HG02938 (cell line): ENCODE results near the gene RFWD3.

Experiments
- ATAC-seq: cut with Tn5 transposase; IDR thresholded peaks from one replicate; pipeline ENCODE4 v1.9.1; 2021; ENCODE audit warnings: mild to moderate bottlenecking, moderate library complexity; ENCODE audit not compliant: unreplicated experiment

RFWD3 gene

DNA sequence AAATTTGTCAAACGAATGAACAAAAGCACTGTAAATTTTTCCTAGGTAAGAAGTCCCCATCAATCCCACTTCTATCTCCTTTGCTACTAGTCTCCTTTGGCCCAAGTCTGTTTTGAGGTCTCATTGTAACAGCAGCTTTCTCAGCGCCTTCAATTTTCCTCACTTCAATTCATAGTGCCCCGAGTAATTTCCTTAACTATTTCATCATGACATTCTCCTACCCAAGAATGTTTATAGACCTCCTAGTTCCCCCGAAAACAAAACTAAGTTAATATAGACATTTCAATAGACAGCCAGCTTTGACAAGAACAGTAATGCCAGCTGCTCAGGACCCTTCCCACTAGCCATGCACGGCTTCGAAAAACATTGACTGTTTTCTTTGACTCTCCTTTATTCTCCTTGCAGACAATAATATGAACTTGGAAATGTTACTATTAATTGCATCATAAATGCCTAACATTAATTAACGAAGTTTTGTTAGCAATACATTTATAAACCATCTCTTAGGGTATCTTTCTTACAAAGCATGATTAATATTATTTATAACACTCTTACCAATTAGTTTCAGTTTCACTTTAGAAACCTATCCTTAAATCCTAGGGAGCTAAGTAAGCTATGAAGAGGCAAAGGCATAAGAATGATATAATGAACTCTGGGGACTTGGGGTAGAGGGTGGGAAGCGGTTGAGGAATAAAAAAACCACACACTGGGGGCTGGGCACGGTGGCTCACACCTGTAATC, 82.6 kb downstream of the RFWD3 start:
- ATAC-seq = no peak

DNA sequence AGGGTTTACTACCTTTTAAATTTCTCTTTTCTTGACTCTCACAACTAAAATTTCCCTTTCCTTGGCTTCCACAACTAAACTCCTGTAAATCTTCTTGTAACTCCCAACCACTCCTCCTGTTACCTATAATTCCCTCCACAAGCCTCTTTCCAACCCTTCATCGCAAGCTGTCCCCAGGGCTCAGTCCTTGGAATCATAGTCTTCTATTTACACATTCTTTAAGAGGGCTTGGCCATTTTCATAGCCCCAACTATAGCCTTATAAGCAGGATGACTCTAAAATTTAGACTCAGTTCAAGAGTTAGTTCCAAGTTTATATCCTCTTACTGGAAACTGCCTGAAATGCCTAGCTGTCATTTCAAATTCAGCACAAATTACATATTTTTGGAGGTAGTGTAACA, 83.7 kb downstream of the RFWD3 start:
- ATAC-seq = no peak

DNA sequence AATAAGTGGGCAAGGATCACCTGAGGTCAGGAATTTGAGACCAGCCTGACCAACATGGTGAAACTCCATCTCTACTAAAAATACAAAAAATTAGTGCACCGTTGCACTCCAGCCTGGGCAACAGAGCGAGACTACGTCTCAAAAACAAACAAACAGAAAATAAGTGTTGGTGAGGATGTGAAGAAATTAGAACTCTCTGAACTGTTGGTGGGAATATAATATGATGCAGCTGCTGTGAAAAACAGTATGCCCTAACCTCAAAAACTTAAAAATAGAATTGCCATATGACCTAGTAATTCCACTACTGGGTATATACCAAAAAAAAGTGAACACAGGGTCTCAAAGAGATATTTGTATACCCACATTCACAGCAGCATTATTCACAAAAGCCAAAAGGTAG, 85.8 kb downstream of the RFWD3 start:
- no peak for ATAC-seq

DNA sequence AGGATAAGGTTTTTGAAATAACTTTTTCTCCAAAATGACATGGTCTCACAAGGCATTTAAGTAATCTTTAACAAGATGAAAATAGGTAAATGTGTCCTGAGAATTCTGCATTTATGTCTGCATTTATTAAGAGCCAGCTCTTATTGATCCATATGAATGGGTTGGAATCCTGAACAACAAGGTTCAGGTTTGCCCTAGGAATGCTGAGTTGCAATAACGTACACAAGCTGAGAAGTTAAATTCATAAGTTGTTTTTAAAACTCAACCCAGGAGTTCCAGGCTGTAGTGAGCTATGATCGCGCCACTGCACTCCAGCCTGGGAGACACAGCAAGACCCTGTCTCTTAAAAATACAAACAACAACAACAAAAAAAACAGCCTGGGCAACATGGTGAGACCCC, 87.8 kb downstream of the RFWD3 start:
- no peak for ATAC-seq

- ATAC-seq = no peak
Measured at GRCh38 chr16:74578433-74578832, 88.2 kb downstream of the RFWD3 start.

DNA sequence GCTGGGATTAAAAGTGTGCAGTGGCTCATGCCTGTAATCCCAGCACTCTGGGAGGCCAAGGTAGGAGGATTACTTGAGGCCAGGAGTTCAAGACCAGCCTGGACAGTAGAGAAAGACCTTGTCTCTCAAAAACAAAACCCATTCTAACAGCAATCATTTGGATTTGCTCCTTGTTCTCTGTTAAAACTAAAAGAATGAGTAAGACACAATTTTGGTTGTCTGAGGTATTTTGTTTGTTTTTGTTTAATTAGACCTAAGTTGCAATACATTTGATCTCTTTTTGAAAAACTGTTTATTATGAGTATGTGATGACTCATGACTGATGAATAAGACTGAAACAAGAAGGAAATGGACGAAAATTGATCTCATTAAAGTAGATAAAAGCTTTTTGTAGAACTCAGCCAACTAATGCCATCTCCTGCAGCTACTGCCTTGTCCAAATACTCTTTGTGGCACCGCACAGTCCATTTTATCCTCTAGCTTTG, 88.8 kb downstream of the RFWD3 start:
- no peak for ATAC-seq

GRCh38 chr16:74575807-74576643, 90.7 kb downstream of the RFWD3 start:
- no peak for ATAC-seq

DNA sequence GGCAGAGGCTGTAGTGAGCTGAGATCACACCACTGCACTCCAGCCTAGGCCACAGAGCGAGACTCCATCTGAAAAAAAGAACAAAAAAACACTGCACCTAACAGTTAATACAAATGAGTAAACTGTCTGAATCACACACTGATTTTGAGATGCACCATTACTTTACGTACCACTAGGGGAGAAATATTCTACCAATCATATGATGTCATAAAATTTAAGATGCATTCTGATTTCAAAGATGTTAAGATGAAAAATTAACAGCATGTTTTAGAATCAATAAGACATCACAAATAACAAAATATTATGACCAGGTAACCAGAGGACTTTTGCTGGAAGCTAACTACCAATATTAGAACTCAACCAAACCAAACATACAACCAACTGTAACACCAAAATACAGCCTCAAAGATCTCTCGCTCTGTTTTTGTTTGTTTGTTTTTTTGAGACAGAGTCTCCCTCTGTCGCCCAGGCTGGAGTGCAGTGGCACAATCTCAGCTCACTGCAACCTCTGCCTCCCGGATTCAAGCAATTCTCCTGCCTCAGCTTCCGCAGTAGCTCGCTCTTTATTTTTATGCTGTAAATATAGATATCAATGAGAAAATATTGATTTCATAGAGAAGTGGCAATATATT, 91.4 kb downstream of the RFWD3 start:
- ATAC-seq = no peak

DNA sequence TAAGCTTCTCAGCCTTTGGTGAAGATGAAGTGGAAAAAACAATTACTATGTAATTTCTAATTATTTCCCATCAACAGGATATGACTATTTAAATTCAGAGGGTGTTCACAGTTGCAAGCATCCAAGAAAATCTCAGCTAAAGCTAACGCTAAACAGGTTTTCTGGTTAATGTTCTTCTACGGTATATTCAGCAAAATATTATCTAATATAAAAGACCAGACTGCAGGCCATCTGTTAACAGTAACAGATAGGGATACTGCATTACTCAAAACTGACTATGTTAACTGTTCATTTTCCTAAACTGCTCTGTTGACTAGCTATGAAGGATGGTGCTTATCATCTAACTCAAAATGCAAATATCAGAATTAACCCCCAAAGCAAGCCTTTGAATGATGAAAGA, 92.5 kb downstream of the RFWD3 start:
- no peak for ATAC-seq

DNA sequence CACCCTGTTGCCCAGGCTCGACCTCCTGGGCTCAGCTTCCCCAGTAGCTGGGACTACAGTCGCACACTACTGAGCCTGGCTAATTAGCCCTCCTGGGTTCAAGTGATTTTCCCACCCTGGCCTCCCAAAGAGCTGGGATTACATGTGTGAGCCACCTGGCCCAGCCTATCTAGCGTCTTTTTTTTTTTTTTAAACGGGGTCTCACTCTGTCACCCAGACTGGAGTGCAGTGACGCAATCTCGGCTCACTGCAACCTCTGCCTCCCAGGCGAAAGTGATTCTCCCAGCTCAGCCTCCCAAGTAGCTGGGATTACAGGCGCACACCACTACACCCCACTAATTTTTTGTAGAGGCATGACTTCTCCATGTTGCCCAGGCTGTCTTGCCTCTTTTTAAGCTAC, 93.1 kb downstream of the RFWD3 start:
- ATAC-seq = no peak
